SK-N-SH (cell line): ENCODE data around the gene PPME1. TPM values are rescaled to one million over a fixed set of nuclear protein-coding genes. Genes with fewer than 3 reads are reported as not detected.

Source experiments
- CTCF ChIA-PET: fragments of 300-600, 350-600 bp; formaldehyde crosslinking; extraction: SDS; loops from one replicate; lab custom pipeline; 2021; lab: Yijun Ruan, JAX
- POLR2A ChIA-PET: fragments of 350-600 bp; sonication (Branson Sonifier 250); formaldehyde crosslinking; extraction: SDS; loops from one replicate; lab custom pipeline; 2020; ENCODE audit warnings: antibody characterized with exemption, inconsistent platforms; lab: Yijun Ruan, JAX
- DNase-seq: peaks from one replicate; pipeline ENCODE4 v3.0.0; 2012
- H2AFZ ChIP-seq: fragments of 200-600 bp; sonication (generic); 2 replicates; pipeline ENCODE4 v1.8.1; 2016; ENCODE audit warnings: antibody characterized with exemption, mild to moderate bottlenecking, low read depth
- H3F3A ChIP-seq: fragments of 200-600 bp; sonication (generic); replicated peaks from 2 replicates; pipeline ENCODE3; 2016; ENCODE audit warnings: antibody characterized with exemption, mild to moderate bottlenecking; ENCODE audit not compliant: insufficient read depth
- H3K27ac ChIP-seq, 2 experiments: fragments of 200-500 bp in 1 of 2; fragments of 200-600 bp in 1 of 2; sonication (Bioruptor generic) in 1 of 2; sonication (generic), shearing (Covaris generic) in 1 of 2; 2 replicates each; pipeline versions ENCODE4 v1.5.1 to v1.6.1; 2014 to 2016; ENCODE audit warnings: low read depth in 2 of 2, inconsistent platforms in 1 of 2, low read length in 1 of 2, mild to moderate bottlenecking in 1 of 2, mixed read lengths in 1 of 2
- H3K27me3 ChIP-seq: fragments of 200-600 bp; sonication (generic), shearing (Covaris generic); 2 replicates; pipeline ENCODE4 v1.6.1; 2016; ENCODE audit warnings: mixed run types; ENCODE audit not compliant: insufficient read depth
- H3K36me3 ChIP-seq, 2 experiments: fragments of 200-500 bp in 1 of 2; fragments of 200-600 bp in 1 of 2; sonication (Bioruptor generic) in 1 of 2; sonication (generic) in 1 of 2; replicated peaks in 1 of 2; 2 replicates each; pipeline versions ENCODE3 to v1.5.1; 2014 to 2016; ENCODE audit warnings: low read length in 1 of 2, mild to moderate bottlenecking in 1 of 2; ENCODE audit not compliant: insufficient read depth in 2 of 2, control insufficient read depth in 1 of 2
- H3K4me1 ChIP-seq, 2 experiments: fragments of 200-500 bp in 1 of 2; fragments of 200-600 bp in 1 of 2; sonication (Bioruptor generic) in 1 of 2; sonication (generic), shearing (Covaris generic) in 1 of 2; 2 replicates each; pipeline versions ENCODE4 v1.5.1 to v1.6.1; 2014 to 2016; ENCODE audit warnings: low read depth in 1 of 2, low read length in 1 of 2, mixed run types in 1 of 2; ENCODE audit not compliant: insufficient read depth in 2 of 2, control insufficient read depth in 1 of 2
- H3K4me2 ChIP-seq: fragments of 200-600 bp; sonication (generic), shearing (Covaris generic); 2 replicates; pipeline ENCODE4 v1.6.1; 2017; ENCODE audit warnings: mixed run types
- H3K4me3 ChIP-seq, 2 experiments: fragments of 200-500 bp in 1 of 2; fragments of 200-600 bp in 1 of 2; sonication (Bioruptor generic) in 1 of 2; sonication (generic), shearing (Covaris generic) in 1 of 2; 2 replicates each; pipeline versions ENCODE4 v1.5.1 to v1.8.1; 2014 to 2016; ENCODE audit warnings: low read depth in 2 of 2, inconsistent platforms in 1 of 2, low read length in 1 of 2, mild to moderate bottlenecking in 1 of 2, mixed read lengths in 1 of 2, moderate library complexity in 1 of 2
- H3K79me2 ChIP-seq: fragments of 200-600 bp; sonication (generic); 2 replicates; pipeline ENCODE4 v1.8.1; 2017; ENCODE audit warnings: mild to moderate bottlenecking; ENCODE audit not compliant: insufficient read depth
- H3K9ac ChIP-seq: fragments of 200-600 bp; sonication (generic); 2 replicates; pipeline ENCODE4 v1.6.1; 2017; ENCODE audit warnings: mixed run types
- H3K9me2 ChIP-seq: fragments of 200-600 bp; sonication (generic); 2 replicates; pipeline ENCODE4 v1.6.1; 2017; ENCODE audit warnings: mixed run types
- H3K9me3 ChIP-seq: fragments of 200-600 bp; sonication (generic); 2 replicates; pipeline ENCODE4 v1.6.1; 2017; ENCODE audit warnings: mixed run types, mild to moderate bottlenecking, moderate library complexity
- H4K20me1 ChIP-seq: fragments of 200-600 bp; sonication (generic); 2 replicates; pipeline ENCODE4 v1.6.1; 2017; ENCODE audit warnings: mild to moderate bottlenecking, mixed run types; ENCODE audit not compliant: insufficient read depth
- CHD2 ChIP-seq: fragments of 150-350 bp; IDR thresholded peaks from 2 replicates; pipeline ENCODE4 v1.6.1; 2018; ENCODE audit warnings: low read length; ENCODE audit not compliant: partially characterized antibody
- CTCF ChIP-seq: fragments of 200-600 bp; sonication (generic); IDR thresholded peaks from 2 replicates; pipeline ENCODE4 v1.6.1; 2017; ENCODE audit warnings: antibody characterized with exemption, mild to moderate bottlenecking, moderate library complexity
- EZH2phosphoT487 ChIP-seq: fragments of 200-600 bp; sonication (generic); IDR thresholded peaks from 2 replicates; pipeline ENCODE4 v1.6.1; 2017; ENCODE audit warnings: low read depth, mixed run types, mild to moderate bottlenecking, antibody characterized with exemption, moderate library complexity, borderline replicate concordance
- FOSL2 ChIP-seq: IDR thresholded peaks from 2 replicates; pipeline ENCODE4 v1.4.0; 2012; ENCODE audit warnings: low read depth, mild to moderate bottlenecking, moderate library complexity, borderline replicate concordance
- FOXJ3 ChIP-seq: sonication (generic); formaldehyde crosslinking; IDR thresholded peaks from 2 replicates; pipeline ENCODE4 v1.5.1; 2020; ENCODE audit warnings: mild to moderate bottlenecking, missing genetic modification reagents
- MEF2A ChIP-seq: IDR thresholded peaks from 2 replicates; pipeline ENCODE4 v1.4.0; 2012; ENCODE audit warnings: low read depth, borderline replicate concordance
- NRF1 ChIP-seq: IDR thresholded peaks from 2 replicates; pipeline ENCODE4 v1.6.1; 2012; ENCODE audit warnings: low read depth, mild to moderate bottlenecking, low read length
- POLR2AphosphoS5 ChIP-seq: IDR thresholded peaks from 2 replicates; pipeline ENCODE4 v1.6.1; 2012; ENCODE audit warnings: low read depth, low read length
- RFX5 ChIP-seq: IDR thresholded peaks from 2 replicates; pipeline ENCODE4 v1.6.1; 2012; ENCODE audit warnings: mild to moderate bottlenecking, improper control_type of control experiment, low read length
- RXRA ChIP-seq: IDR thresholded peaks from 2 replicates; pipeline ENCODE4 v1.4.0; 2012; ENCODE audit warnings: low read depth, mild to moderate bottlenecking, borderline replicate concordance
- SIN3A ChIP-seq: IDR thresholded peaks from 2 replicates; pipeline ENCODE4 v1.6.1; 2012; ENCODE audit warnings: low read depth, mild to moderate bottlenecking, low read length, moderate library complexity, borderline replicate concordance
- TAF1 ChIP-seq: IDR thresholded peaks from 2 replicates; pipeline ENCODE4 v1.6.1; 2012; ENCODE audit warnings: low read depth, mild to moderate bottlenecking, low read length, moderate library complexity, borderline replicate concordance
- TCF12 ChIP-seq: IDR thresholded peaks from 2 replicates; pipeline ENCODE4 v1.4.0; 2012
- TEAD4 ChIP-seq: IDR thresholded peaks from 2 replicates; pipeline ENCODE4 v1.4.0; 2012; ENCODE audit warnings: mild to moderate bottlenecking, borderline replicate concordance; ENCODE audit not compliant: insufficient read depth
- YY1 ChIP-seq: IDR thresholded peaks from 2 replicates; pipeline ENCODE4 v1.4.0; 2012; ENCODE audit warnings: low read depth, mild to moderate bottlenecking
- whole genome bisulfite sequencing: methylation state at CpG from one replicate; pipeline ENCODE4 v1.1.6; 2017; ENCODE audit warnings: low lambda C conversion rate; 5-methylcytosine and 5-hydroxymethylcytosine counted together
- polyA plus RNA-seq, 3 experiments: library from polyadenylated mRNA; depleted of rRNA; stranded (reverse); fragments of >200 nt; gene quantifications; 2 replicates each; pipeline ENCODE4 v1.2.3, GENCODE V29; 2012
- TF ChIP-seq, protein P1 (sequence below): fragments of 150-350 bp; IDR thresholded peaks from 2 replicates; pipeline ENCODE4 v1.6.1; 2016; ENCODE audit warnings: mild to moderate bottlenecking, low read depth, low read length
- TF ChIP-seq, protein P2 (sequence below): IDR thresholded peaks from 2 replicates; pipeline ENCODE4 v1.4.0; 2012; ENCODE audit warnings: low read depth
- TF ChIP-seq, protein P3 (sequence below): IDR thresholded peaks from 2 replicates; pipeline ENCODE4 v1.4.0; 2012; ENCODE audit warnings: low read depth, borderline replicate concordance

PPME1 gene
- polyA plus RNA-seq, 1 of the 3 experiments (the other 2 are of a cell fraction), result 107 TPM

- Histone ChIP-seq H3K79me2 (peaks cover 11% of the 10 kb centered on the region; the same call in 1 of the 2 replicates), H3K4me2 (no peak overlapping the region), H3K4me1 (peaks cover 11 to 27% of the 10 kb centered on the region in 2 experiments), H3K27me3 (no peaks in the 10 kb centered on the region), H3K4me3 (no peak overlapping the region)
- CTCF ChIA-PET, result no interaction called here
- DNase-seq, result no peak
- POLR2A ChIA-PET, result no interaction called here
- TF ChIP-seq TEAD4, result no peak
- no peak for TF ChIP-seq NRF1
- no peak for TF ChIP-seq MEF2A
- no peak for TF ChIP-seq RFX5
- TF ChIP-seq, protein P1, sequence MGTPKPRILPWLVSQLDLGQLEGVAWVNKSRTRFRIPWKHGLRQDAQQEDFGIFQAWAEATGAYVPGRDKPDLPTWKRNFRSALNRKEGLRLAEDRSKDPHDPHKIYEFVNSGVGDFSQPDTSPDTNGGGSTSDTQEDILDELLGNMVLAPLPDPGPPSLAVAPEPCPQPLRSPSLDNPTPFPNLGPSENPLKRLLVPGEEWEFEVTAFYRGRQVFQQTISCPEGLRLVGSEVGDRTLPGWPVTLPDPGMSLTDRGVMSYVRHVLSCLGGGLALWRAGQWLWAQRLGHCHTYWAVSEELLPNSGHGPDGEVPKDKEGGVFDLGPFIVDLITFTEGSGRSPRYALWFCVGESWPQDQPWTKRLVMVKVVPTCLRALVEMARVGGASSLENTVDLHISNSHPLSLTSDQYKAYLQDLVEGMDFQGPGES, result no peak
- TF ChIP-seq, all 33 proteins: peak for 0
- Histone ChIP-seq H3F3A (peaks cover 30% of the 10 kb centered on the region), H3K36me3 (peaks cover 2 to 14% of the 10 kb centered on the region in 2 experiments), H3K9me2 (no peaks in the 10 kb centered on the region), H3K27ac (peak overlapping the region in 1 of 2 experiments; percentile 67; a peak in 1 of 4 replicates), H2AFZ (no peak overlapping the region), H3K9me3 (no peaks in the 10 kb centered on the region), H3K9ac (no peak overlapping the region), H4K20me1 (no peaks in the 10 kb centered on the region)
- 84% methylated on average over 2 of the region's 2 CpGs for WGBS
These were observed 29.8 kb upstream of the PPME1 start for GRCh38 chr11:74141241-74141695.

- Histone ChIP-seq H3K79me2 (peaks cover 11% of the 10 kb centered on the region; the same call in 1 of the 2 replicates), H3K9ac (no peak overlapping the region), H3F3A (peaks cover 30% of the 10 kb centered on the region), H3K9me3 (no peaks in the 10 kb centered on the region), H3K9me2 (no peaks in the 10 kb centered on the region), H3K27ac (0 out of 4 replicates have a peak overlapping the region, but pooled peaks of 1 of the 2 experiments have one; percentile 5), H3K4me1 (peaks cover 11 to 25% of the 10 kb centered on the region in 2 experiments), H4K20me1 (no peaks in the 10 kb centered on the region), H3K4me2 (no peak overlapping the region)
- no peak for DNase-seq
- 85% methylated on average over 3 of the region's 3 CpGs for WGBS
- ChIA-PET POLR2A (no interaction called here), CTCF (no interaction called here)
- no peak for TF ChIP-seq EZH2phosphoT487
- TF ChIP-seq, protein P2, sequence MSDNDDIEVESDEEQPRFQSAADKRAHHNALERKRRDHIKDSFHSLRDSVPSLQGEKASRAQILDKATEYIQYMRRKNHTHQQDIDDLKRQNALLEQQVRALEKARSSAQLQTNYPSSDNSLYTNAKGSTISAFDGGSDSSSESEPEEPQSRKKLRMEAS, result no peak
- no peak for TF ChIP-seq MEF2A
- TF ChIP-seq POLR2AphosphoS5, result no peak
- TF ChIP-seq YY1, result no peak
- no peak for TF ChIP-seq TCF12
- no peak for TF ChIP-seq CHD2
- TF ChIP-seq, protein P3, sequence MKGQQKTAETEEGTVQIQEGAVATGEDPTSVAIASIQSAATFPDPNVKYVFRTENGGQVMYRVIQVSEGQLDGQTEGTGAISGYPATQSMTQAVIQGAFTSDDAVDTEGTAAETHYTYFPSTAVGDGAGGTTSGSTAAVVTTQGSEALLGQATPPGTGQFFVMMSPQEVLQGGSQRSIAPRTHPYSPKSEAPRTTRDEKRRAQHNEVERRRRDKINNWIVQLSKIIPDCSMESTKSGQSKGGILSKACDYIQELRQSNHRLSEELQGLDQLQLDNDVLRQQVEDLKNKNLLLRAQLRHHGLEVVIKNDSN, result no peak
- no peak for TF ChIP-seq CTCF
- TF ChIP-seq FOSL2, result no peak
- no peak for TF ChIP-seq SIN3A
- TF ChIP-seq TEAD4, result no peak
- TF ChIP-seq TAF1, result no peak
- no peak for TF ChIP-seq RXRA
- no peak for TF ChIP-seq FOXJ3 (CRISPR knock-in tag)
- TF ChIP-seq, all 33 proteins: peak for 0
- Histone ChIP-seq H3K4me3 (no peak overlapping the region), H3K36me3 (peaks cover 0 to 10% of the 10 kb centered on the region in 2 experiments), H3K27me3 (no peaks in the 10 kb centered on the region), H2AFZ (no peak overlapping the region)
These were observed 29.2 kb upstream of the PPME1 start for GRCh38 chr11:74141908-74142307.
